Adrenal gland (tissue), 12 donors: ENCODE results near the gene CNN3. TPM values are rescaled to one million over a fixed set of nuclear protein-coding genes. Genes with fewer than 3 reads are reported as not detected.

Experiments
- DNase-seq, 7 donors: peaks; one replicate each; pipeline ENCODE4 v3.0.0-alpha.2; 2019 to 2020
- H3K27ac ChIP-seq, 5 donors: fragments of 200-600 bp; sonication (generic) in 4 of 5; 1 replicate in 3 of 5; 2 replicates in 2 of 5; pipeline versions ENCODE4 v1.5.1 to v1.8.0; 2016 to 2020; ENCODE audit warnings: mild to moderate bottlenecking in 1 of 5
- H3K27me3 ChIP-seq: fragments of 200-600 bp; 2 replicates; pipeline ENCODE4 v1.8.0; 2021
- H3K36me3 ChIP-seq, 2 donors: fragments of 200-600 bp; replicated peaks in 1 of 2; 1 replicate in 1 of 2; 2 replicates in 1 of 2; pipeline versions ENCODE4 v1.5.1 to v1.8.0; 2018 to 2022
- H3K4me1 ChIP-seq, 2 donors: fragments of 200-600 bp; replicated peaks in 1 of 2; 1 replicate in 1 of 2; 2 replicates in 1 of 2; pipeline versions ENCODE4 v1.5.1 to v1.8.0; 2018 to 2021
- H3K4me3 ChIP-seq, 4 donors: fragments of 200-600 bp; sonication (generic) in 3 of 4; one replicate each; pipeline ENCODE4 v1.5.1; 2016 to 2018
- H3K9me3 ChIP-seq, 3 donors: fragments of 200-600 bp; sonication (generic) in 1 of 3; replicated peaks in 1 of 3; 1 replicate in 2 of 3; 2 replicates in 1 of 3; pipeline versions ENCODE4 v1.5.1 to v1.8.0; 2016 to 2021
- POLR2A ChIP-seq, 2 donors: fragments of 450-650 bp; IDR thresholded peaks; one replicate each; pipeline ENCODE4 v1.6.1; 2017; ENCODE audit warnings: antibody characterized with exemption in 2 of 2, mild to moderate bottlenecking in 2 of 2, moderate library complexity in 1 of 2
- WGBS, 4 donors: extraction: QIAGEN DNeasy Blood & Tissue Kit in 2 of 4; methylation state at CpG; one replicate each; pipeline versions ENCODE4 v1.1.5 to v1.1.7; 2013 to 2017; 5-methylcytosine and 5-hydroxymethylcytosine counted together
- intact Hi-C, 2 donors: fragments of 100-400 bp; cut with DNase I; formaldehyde crosslinking; loops; one replicate each; pipeline versions ENCODE4 v1.14.1 to v1.15.0; 2022 to 2023
- polyA plus RNA-seq, 3 donors: library from polyadenylated mRNA; stranded (reverse); fragments of 200-250 nt in 2 of 3; fragments of 350-450 nt in 1 of 3; fragmentation: Illumina TruSeq in 1 of 3; extraction: RNeasy Lipid Tissue Mini Kit (QIAGEN cat#74804) in 1 of 3; gene quantifications; one replicate each; pipeline ENCODE4 v1.2.3, GENCODE V29; 2013 to 2014
- total RNA-seq, 9 donors: library from RNA; depleted of rRNA in 4 of 9; stranded (reverse); fragments of >200 nt in 4 of 9; fragments of 120-200 nt in 1 of 9; fragmentation: NEBNext Ultra II Directional in 1 of 9; extraction: Animal tissue kit (Norgen Biotek cat#: 25700) in 1 of 9; gene quantifications; one replicate each; pipeline versions ENCODE4 v1.1.0 to v1.2.4, GENCODE V29; 2013 to 2023
- TF ChIP-seq, protein P1 (sequence below), 6 experiments: fragments of 450-650 bp in 4 of 6; fragments of 200-600 bp in 2 of 6; sonication (generic) in 1 of 6; IDR thresholded peaks; 1 replicate in 5 of 6; 2 replicates in 1 of 6; pipeline versions ENCODE4 v1.5.1 to v1.8.0; 2016 to 2021; ENCODE audit warnings: antibody characterized with exemption in 6 of 6, mild to moderate bottlenecking in 2 of 6, moderate library complexity in 1 of 6
- donor health status: healthy with polysubstance abuse.
- donor health status: Bipolar disorder and iron deficiency.
- donor health status: DM: yes; HTN: yes; CAD: no.
- donor health status: DM: no; HTN: no; CAD: no.
- donor health status: DM: no; HTN: no; CAD: no.
- donor health status: DM: yes; HTN: yes; CAD: no.

CNN3 gene
- total and polyA plus RNA-seq, 12 donors, result 97.3 to 766 (median 412) TPM

DNA sequence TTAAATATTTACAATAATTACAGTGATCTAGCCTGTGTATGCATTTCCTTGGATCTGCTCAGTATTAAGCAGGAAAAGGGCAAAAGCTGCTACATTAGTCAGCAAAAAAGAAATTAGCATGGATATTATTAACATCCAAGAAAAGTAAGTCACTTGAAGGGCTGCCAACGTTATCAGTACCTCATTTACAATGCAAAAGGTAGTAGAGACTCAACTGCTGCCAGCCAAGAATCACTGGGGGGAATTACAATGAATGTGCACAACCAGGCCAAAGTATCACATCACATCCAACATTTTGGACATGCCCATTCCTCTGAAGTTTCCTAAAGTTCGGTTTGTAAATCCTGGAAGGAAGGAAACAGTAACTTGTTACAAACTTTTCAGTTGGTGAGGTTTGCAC is 1.9 kb downstream of the CNN3 start:
- intact Hi-C loops, result loop anchor here in 1 of 2 donors (5.0 to 10.0 kb wide), 2 partner anchors 70 to 112 kb away; no protein-coding TSS in a partner anchor
- no peaks in the 10 kb centered on the region for H3K27me3 ChIP-seq
- no peaks in the 10 kb centered on the region for H3K9me3 ChIP-seq
- H3K4me3 ChIP-seq, result peak overlapping the region in 3 of 4 donors; percentile 20 to 94 (median 78)
- DNase-seq, result peak in 4 of 7 donors; percentile 39 to 56 (median 50)
- TF ChIP-seq, protein P1, sequence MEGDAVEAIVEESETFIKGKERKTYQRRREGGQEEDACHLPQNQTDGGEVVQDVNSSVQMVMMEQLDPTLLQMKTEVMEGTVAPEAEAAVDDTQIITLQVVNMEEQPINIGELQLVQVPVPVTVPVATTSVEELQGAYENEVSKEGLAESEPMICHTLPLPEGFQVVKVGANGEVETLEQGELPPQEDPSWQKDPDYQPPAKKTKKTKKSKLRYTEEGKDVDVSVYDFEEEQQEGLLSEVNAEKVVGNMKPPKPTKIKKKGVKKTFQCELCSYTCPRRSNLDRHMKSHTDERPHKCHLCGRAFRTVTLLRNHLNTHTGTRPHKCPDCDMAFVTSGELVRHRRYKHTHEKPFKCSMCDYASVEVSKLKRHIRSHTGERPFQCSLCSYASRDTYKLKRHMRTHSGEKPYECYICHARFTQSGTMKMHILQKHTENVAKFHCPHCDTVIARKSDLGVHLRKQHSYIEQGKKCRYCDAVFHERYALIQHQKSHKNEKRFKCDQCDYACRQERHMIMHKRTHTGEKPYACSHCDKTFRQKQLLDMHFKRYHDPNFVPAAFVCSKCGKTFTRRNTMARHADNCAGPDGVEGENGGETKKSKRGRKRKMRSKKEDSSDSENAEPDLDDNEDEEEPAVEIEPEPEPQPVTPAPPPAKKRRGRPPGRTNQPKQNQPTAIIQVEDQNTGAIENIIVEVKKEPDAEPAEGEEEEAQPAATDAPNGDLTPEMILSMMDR (IDR thresholded peaks at IDR 0.05), result no peak
- no peak for TF ChIP-seq POLR2A (IDR thresholded peaks at IDR 0.05)
- WGBS, 4 donors, result 0 to 9% (median 7%) methylated on average over 2 of the region's 2 CpGs
- H3K27ac ChIP-seq, result peak overlapping the region; percentile 93 to 99 (median 95)
- H3K4me1 ChIP-seq, result peaks cover 55 to 59% of the 10 kb centered on the region in 2 donors
- peaks cover 0 to 17% of the 10 kb centered on the region in 2 donors for H3K36me3 ChIP-seq

DNA sequence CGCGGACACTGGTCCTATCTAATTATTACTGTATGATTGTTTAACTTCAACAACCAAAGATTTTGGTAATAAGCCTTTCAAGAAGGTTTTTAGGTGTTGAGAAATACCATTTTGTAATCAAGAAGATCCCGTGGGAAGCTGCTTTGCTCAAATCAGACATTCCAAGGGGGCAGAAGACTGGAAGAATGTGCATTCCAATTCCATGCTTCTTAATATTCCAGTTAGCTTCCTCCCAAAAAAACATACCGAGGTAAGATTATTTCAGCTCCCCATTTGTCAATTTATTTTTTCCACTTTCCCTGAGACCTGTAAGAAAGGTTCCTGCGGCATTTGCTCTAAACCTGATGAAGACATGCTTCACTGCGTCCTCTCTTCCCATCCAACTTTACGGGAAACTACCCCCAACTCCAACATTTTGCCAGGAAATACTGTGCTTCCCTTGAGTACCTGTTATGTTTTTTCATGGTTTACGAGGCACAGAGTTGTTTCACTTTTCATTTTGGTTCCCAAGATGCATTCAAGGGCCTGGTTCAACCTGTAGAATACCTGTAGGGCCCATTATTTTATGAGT is 4.1 kb downstream of the CNN3 start:
- Histone ChIP-seq H3K36me3 (peaks cover 0 to 17% of the 10 kb centered on the region in 2 donors), H3K27ac (peak overlapping the region in 3 of 5 donors; percentile 16 to 99 (median 66)), H3K9me3 (no peaks in the 10 kb centered on the region), H3K4me3 (peak overlapping the region in 1 of 4 donors; percentile 78), H3K27me3 (no peaks in the 10 kb centered on the region), H3K4me1 (peaks cover 42 to 61% of the 10 kb centered on the region in 2 donors)
- WGBS, 4 donors, result 52 to 61% (median 53%) methylated on average over 8 of the region's 8 CpGs
- TF ChIP-seq, protein P1 (IDR thresholded peaks at IDR 0.05), result no peak
- no peak for TF ChIP-seq POLR2A (IDR thresholded peaks at IDR 0.05)
- DNase-seq, result no peak
- intact Hi-C loops, result loop anchor here in 1 of 2 donors (10.0 kb wide), 1 partner anchor 68 kb away; no protein-coding TSS in a partner anchor

DNA sequence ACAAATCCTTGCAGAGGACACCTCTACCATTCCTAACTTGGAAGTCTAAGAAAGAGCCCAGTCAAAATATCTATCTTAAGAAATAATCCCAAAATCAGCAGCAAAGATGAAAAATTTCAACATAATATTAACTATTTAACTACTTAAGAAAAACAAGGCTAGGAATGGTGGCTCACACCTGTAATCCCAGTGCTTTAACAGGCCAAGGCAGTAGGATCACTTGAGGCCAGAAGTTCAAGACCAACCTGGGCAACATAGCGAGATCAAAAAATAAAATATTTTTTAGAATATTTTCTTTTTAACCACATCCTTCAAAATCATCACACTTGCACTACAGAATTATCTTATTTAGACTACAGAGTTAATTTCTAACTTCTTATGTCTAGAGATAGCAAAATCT is 4.9 kb downstream of the CNN3 start:
- no peak for TF ChIP-seq POLR2A (IDR thresholded peaks at IDR 0.05)
- TF ChIP-seq, protein P1 (IDR thresholded peaks at IDR 0.05), result no peak
- H3K27me3 ChIP-seq, result no peaks in the 10 kb centered on the region
- peaks cover 0 to 17% of the 10 kb centered on the region in 2 donors for H3K36me3 ChIP-seq
- intact Hi-C loops, result loop anchor here in 1 of 2 donors (10.0 kb wide), 1 partner anchor 67 kb away; no protein-coding TSS in a partner anchor
- H3K4me3 ChIP-seq, result peak overlapping the region in 1 of 4 donors; percentile 78
- DNase-seq, result no peak
- peak overlapping the region in 1 of 5 donors; percentile 99 for H3K27ac ChIP-seq
- peaks cover 39 to 68% of the 10 kb centered on the region in 2 donors for H3K4me1 ChIP-seq
- WGBS, 4 donors, result 92 to 98% (median 97%) methylated on average over 1 of the region's 1 CpG
- H3K9me3 ChIP-seq, result no peaks in the 10 kb centered on the region

DNA sequence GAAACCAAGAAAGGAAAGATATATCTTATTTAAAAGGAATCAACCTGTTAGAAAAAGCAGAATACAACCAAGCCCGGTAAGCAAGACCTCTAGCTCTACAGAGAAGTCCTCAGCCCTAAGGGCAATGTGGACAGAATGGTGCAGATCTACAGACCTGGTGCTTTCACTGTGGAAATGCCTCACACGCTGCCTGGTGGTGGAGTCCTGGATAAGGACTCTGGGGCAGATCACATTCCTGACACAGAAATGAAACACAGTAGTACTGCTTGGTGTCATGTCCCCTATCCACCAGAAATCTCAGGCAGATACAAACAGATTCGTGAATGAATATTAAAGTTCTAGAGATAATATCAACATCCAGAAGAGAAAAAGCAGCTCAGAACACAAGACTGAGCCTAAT is 6.8 kb downstream of the CNN3 start:
- Histone ChIP-seq H3K27me3 (no peaks in the 10 kb centered on the region), H3K36me3 (peaks cover 0 to 17% of the 10 kb centered on the region in 2 donors), H3K9me3 (no peaks in the 10 kb centered on the region), H3K27ac (peak overlapping the region in 1 of 5 donors; percentile 17), H3K4me3 (peak overlapping the region in 1 of 4 donors; percentile 1), H3K4me1 (peaks cover 39 to 83% of the 10 kb centered on the region in 2 donors)
- intact Hi-C loops, result loop anchor here in 1 of 2 donors (10.0 kb wide), 1 partner anchor 65 kb away; no protein-coding TSS in a partner anchor
- no peak for DNase-seq
- 57 to 69% (median 64%) methylated on average over 3 of the region's 3 CpGs for WGBS, 4 donors
- TF ChIP-seq POLR2A (IDR thresholded peaks at IDR 0.05), result no peak
- TF ChIP-seq, protein P1 (IDR thresholded peaks at IDR 0.05), result no peak
